ENCODE results near the gene BCL2.

The BCL2 gene

GRCh38 chr18:63284827-63285733 is 34.5 kb downstream of the BCL2 start:
- DNase-seq = no peak

- DNase-seq = no peak
Measured at GRCh38 chr18:63284173-63284799, 35.3 kb downstream of the BCL2 start.

GRCh38 chr18:63283305-63284094 is 36.1 kb downstream of the BCL2 start:
- no peak for DNase-seq

- DNase-seq = no peak
Measured at GRCh38 chr18:63282793-63283192, 36.8 kb downstream of the BCL2 start.

GRCh38 chr18:63273222-63273927 is 46.2 kb downstream of the BCL2 start:
- no peak for DNase-seq

GRCh38 chr18:63272638-63273037 is 46.9 kb downstream of the BCL2 start:
- no peak for DNase-seq

GRCh38 chr18:63271881-63272299 is 47.7 kb downstream of the BCL2 start:
- DNase-seq = no peak

GRCh38 chr18:63271148-63271547 is 48.4 kb downstream of the BCL2 start:
- no peak for DNase-seq

GRCh38 chr18:63267975-63268721 is 51.4 kb downstream of the BCL2 start:
- no peak for DNase-seq

- no peak for DNase-seq
Measured at GRCh38 chr18:63266888-63267790, 52.4 kb downstream of the BCL2 start.

GRCh38 chr18:63265326-63265725 is 54.2 kb downstream of the BCL2 start:
- no peak for DNase-seq

- no peak for DNase-seq
Measured at GRCh38 chr18:63264871-63265270, 54.7 kb downstream of the BCL2 start.

- no peak for DNase-seq
Measured at GRCh38 chr18:63263444-63263843, 56.1 kb downstream of the BCL2 start.

GRCh38 chr18:63262369-63263335 is 56.9 kb downstream of the BCL2 start:
- no peak for DNase-seq

GRCh38 chr18:63261029-63261428 is 58.5 kb downstream of the BCL2 start:
- DNase-seq = no peak

- no peak for DNase-seq
Measured at GRCh38 chr18:63260380-63260754, 59.2 kb downstream of the BCL2 start.

GRCh38 chr18:63259567-63260379 is 59.8 kb downstream of the BCL2 start:
- DNase-seq = no peak

- DNase-seq = no peak
Measured at GRCh38 chr18:63258749-63259566, 60.6 kb downstream of the BCL2 start.

Measured in stimulated activated CD4-positive, alpha-beta T cell treated with anti-CD3 and anti-CD28 coated beads, Interleukin-15, amount 100 ng/mL, for 24 hours (primary cell).